DMS53 treated with DMSO at 0.1 percent for 48 hours (cell line): ENCODE measurements around the gene GATA2.
A peak's percentile ranks its signal among the peaks of the same experiment; 100 is the strongest.

Experiments
- DNase-seq: peaks from one replicate; lab custom pipeline; 2025; ENCODE audit not compliant: unreplicated experiment; lab: John Stamatoyannopoulos, UW

GATA2 gene

DNA sequence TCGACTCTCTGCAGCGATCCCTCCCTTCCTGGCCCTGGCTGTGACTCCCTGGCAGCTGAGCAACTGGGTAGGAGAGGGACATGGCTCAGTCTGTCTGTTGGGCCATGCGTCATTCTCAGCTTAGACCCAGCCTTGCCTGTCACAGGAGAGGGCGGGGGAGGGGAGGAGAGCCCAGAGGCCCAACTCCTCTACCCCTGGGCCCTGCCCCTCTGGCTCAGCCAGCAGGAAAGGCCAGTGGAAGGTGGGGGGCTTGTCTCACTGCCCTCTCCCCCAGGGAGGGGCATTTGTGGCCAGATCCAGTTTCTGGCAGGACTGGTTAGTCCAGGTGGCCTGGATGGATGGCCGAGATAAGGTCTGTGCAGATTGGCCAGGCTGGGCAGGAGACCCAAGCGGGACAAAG, 57.9 kb downstream of the GATA2 start:
- no peak for DNase-seq

DNA sequence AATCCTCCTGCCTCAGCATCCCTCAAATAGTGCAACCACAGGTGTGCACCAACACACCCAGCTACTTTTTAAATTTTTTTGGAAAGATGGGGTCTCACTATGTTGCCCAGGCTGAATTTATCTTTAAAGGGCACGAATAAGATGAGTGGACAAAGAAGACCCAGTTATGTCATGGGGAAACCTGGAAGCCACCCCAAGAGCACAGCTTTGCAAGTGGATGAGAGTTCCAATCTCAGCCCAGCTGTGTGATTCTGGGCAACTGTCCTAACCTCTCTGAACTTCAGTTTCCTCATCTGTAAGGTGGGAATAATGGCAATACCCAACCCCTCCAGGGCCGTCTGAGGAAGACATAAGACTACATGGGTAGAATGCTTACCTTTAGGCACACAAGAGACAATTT, 58.5 kb downstream of the GATA2 start:
- DNase-seq: no peak

- no peak for DNase-seq
Measured at GRCh38 chr3:128433837-128434165, 59.2 kb downstream of the GATA2 start.

DNA sequence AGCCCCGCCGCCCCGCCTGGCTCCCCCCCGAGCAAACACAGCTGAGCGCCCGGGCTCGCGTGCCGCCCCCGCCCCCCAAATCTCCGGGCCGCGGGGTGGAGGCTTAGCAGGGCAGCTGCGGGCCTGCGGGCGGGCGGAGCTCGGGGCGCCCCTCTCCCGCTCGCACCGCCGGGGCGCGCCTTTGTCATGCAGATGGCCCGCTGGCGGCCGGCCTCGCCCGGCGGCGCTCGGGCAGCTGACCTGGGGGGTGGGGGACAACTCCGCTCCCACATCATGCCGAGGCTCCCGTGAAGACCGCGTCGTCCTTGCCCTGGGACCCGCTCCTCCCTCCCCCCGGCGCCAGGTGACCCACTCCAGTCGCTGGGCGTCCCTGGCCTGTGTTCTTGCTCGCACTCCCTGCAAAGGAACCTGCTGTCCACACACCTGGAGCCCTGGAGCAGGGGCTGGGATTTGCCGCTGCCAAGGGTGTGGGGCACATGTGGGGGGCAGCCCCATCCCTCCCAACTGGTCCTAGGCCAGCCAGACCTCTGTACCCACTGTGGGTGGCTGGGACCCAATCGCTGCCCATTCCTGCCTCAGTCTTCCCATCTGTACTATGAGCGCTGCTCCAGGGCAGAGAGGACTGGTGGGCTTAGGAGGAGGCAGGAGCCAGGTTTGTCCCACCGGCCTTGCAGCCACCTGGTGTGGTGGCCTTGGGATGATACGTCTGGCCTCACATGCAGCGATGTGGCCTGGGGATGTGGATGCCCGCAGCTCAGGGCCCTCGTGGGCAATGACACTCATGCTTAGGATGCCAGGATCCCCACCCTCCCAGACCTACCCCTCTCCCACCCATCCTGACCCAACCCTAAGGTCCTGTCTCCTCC, 59.8 kb downstream of the GATA2 start:
- peak; percentile 9 for DNase-seq

DNA sequence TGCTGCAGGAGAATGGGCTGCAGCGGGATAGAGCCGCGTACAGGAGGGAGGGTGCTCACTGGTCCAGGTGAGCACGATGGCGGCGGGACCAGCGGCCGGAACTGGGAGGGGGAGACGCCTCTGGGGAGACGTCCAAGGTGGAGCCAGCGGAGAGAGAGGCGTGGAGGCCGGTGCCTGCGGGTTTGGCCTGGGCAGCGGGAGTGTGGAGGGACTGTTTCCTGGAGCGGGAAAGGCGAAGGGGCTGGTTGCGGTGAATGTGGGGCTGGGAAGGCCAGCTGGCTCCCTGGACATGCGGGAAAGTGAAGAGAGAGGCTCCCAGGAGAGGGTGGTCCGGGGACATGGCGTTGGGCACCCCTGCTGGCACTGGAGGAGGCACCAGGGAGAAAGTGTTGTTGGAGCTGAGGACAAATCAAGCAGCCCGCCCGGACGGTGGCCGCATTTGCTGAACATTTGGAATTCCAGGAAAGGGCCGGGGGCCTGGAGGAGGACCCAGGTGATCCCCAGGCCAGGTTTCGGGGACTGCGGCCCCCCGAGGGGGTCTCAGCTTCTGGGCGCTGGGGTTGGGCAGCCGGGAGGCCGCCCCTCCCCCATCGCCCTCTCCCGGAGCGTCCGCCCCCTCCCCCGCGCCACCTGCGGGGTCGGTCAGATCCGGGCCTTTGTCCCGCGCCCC, 60.6 kb downstream of the GATA2 start:
- peak; percentile 10 for DNase-seq

GRCh38 chr3:128431803-128432300, 61.1 kb downstream of the GATA2 start:
- DNase-seq: no peak

- DNase-seq: no peak
Measured at GRCh38 chr3:128430731-128431130, 62.3 kb downstream of the GATA2 start.

GRCh38 chr3:128430301-128430700, 62.7 kb downstream of the GATA2 start:
- DNase-seq: no peak

- no peak for DNase-seq
Measured at GRCh38 chr3:128429751-128430150, 63.2 kb downstream of the GATA2 start.
